Breast epithelium (tissue), 3 donors: ENCODE measurements around the gene CPNE7.

ENCODE experiments used
- POLR2A ChIP-seq: fragments of 450-650 bp; IDR thresholded peaks from one replicate; pipeline ENCODE4 v1.6.1; 2016; ENCODE audit warnings: antibody characterized with exemption, mild to moderate bottlenecking, moderate library complexity
- TF ChIP-seq, protein P1 (sequence below), 3 donors: fragments of 450-650 bp; IDR thresholded peaks; one replicate each; pipeline ENCODE4 v1.5.1; 2016 to 2017; ENCODE audit warnings: antibody characterized with exemption in 3 of 3, mild to moderate bottlenecking in 3 of 3, moderate library complexity in 3 of 3

DNA sequence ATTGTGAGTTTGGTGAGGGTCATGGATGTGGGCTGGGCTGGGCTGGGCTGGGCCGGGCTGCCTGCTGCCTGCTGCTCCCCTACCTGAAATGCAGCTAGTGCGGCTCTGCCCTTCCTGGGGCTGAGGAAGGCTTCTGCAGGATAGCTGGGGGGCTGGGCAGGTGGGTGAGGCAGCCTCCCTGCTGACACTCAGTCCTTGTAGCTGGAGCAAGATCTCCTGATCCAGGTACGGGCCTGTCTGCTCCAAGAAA is 10.4 kb upstream of the CPNE7 start:
- TF ChIP-seq, protein P1, sequence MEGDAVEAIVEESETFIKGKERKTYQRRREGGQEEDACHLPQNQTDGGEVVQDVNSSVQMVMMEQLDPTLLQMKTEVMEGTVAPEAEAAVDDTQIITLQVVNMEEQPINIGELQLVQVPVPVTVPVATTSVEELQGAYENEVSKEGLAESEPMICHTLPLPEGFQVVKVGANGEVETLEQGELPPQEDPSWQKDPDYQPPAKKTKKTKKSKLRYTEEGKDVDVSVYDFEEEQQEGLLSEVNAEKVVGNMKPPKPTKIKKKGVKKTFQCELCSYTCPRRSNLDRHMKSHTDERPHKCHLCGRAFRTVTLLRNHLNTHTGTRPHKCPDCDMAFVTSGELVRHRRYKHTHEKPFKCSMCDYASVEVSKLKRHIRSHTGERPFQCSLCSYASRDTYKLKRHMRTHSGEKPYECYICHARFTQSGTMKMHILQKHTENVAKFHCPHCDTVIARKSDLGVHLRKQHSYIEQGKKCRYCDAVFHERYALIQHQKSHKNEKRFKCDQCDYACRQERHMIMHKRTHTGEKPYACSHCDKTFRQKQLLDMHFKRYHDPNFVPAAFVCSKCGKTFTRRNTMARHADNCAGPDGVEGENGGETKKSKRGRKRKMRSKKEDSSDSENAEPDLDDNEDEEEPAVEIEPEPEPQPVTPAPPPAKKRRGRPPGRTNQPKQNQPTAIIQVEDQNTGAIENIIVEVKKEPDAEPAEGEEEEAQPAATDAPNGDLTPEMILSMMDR (IDR thresholded peaks at IDR 0.05) = no peak
- no peak for TF ChIP-seq POLR2A
